NCI-H446 treated with DMSO at 0.1 percent for 48 hours (cell line): ENCODE data around the gene HOXC5.

Experiments
- DNase-seq: peaks from one replicate; lab custom pipeline; 2025; lab: John Stamatoyannopoulos, UW

HOXC5 gene

GRCh38 chr12:54047160-54047963, 14.5 kb downstream of the HOXC5 start:
- no peak for DNase-seq

GRCh38 chr12:54047964-54048303, 15.1 kb downstream of the HOXC5 start:
- no peak for DNase-seq

- DNase-seq = no peak
Observed at GRCh38 chr12:54048406-54049093, 15.7 kb downstream of the HOXC5 start.

GRCh38 chr12:54049108-54049507, 16.3 kb downstream of the HOXC5 start:
- DNase-seq = no peak

- no peak for DNase-seq
Observed at GRCh38 chr12:54050482-54050810, 17.6 kb downstream of the HOXC5 start.

- no peak for DNase-seq
Observed at GRCh38 chr12:54051026-54051842, 18.4 kb downstream of the HOXC5 start.

GRCh38 chr12:54051874-54052437, 19.1 kb downstream of the HOXC5 start:
- no peak for DNase-seq

GRCh38 chr12:54052438-54053002, 19.7 kb downstream of the HOXC5 start:
- DNase-seq = no peak

GRCh38 chr12:54053003-54053750, 20.3 kb downstream of the HOXC5 start:
- DNase-seq = no peak

- peak; percentile 44 for DNase-seq
Observed at GRCh38 chr12:54053751-54054741, 21.2 kb downstream of the HOXC5 start, which contains the start of gene HOXC4. Gene HOXC4 (plus strand): TSS chr12:54053835. CDS start chr12:54053923, 88 bp downstream.

GRCh38 chr12:54054742-54055194, 21.9 kb downstream of the HOXC5 start:
- no peak for DNase-seq

- no peak for DNase-seq
Observed at GRCh38 chr12:54055552-54055951, 22.7 kb downstream of the HOXC5 start.

- no peak for DNase-seq
Observed at GRCh38 chr12:54056110-54056509, 23.3 kb downstream of the HOXC5 start.

GRCh38 chr12:54058128-54058768, 25.4 kb downstream of the HOXC5 start:
- DNase-seq = no peak

GRCh38 chr12:54059668-54060067, 26.8 kb downstream of the HOXC5 start:
- no peak for DNase-seq

- no peak for DNase-seq
Observed at GRCh38 chr12:54060174-54060974, 27.5 kb downstream of the HOXC5 start.

GRCh38 chr12:54060975-54061778, 28.3 kb downstream of the HOXC5 start:
- DNase-seq = no peak

- no peak for DNase-seq
Observed at GRCh38 chr12:54065677-54066076, 32.8 kb downstream of the HOXC5 start.
